ENCODE measurements around the gene LSS.
"Not testable (repeated sequence)": the region's sequence is repeated elsewhere in the genome, so short reads cannot be mapped to it uniquely, and the experiment has no call there.

DNA sequence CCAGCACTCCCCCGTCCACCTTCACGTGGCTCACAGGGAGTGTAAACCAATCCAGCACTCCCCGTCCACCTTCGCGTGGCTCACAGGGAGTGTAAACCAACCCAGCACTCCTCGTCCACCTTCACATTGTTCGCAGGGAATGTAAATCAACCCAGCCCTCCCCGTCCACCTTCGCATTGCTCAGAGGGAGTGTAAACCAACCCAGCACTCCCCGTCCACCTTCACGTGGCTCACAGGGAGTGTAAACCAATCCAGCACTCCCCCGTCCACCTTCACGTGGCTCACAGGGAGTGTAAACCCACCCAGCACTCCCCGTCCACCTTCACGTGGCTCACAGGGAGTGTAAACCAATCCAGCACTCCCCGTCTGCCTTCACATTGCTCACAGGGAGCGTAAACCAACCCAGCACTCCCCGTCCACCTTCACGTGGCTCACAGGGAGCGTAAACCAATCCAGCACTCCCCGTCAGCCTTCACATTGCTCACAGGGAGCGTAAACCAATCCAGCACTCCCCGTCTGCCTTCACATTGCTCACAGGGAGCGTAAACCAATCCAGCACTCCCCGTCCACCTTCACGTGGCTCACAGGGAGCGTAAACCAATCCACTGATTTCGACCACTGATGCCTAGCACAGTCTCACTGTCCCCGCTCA lies 88.1 kb downstream of the LSS start:
- TF ChIP-seq, protein P1, sequence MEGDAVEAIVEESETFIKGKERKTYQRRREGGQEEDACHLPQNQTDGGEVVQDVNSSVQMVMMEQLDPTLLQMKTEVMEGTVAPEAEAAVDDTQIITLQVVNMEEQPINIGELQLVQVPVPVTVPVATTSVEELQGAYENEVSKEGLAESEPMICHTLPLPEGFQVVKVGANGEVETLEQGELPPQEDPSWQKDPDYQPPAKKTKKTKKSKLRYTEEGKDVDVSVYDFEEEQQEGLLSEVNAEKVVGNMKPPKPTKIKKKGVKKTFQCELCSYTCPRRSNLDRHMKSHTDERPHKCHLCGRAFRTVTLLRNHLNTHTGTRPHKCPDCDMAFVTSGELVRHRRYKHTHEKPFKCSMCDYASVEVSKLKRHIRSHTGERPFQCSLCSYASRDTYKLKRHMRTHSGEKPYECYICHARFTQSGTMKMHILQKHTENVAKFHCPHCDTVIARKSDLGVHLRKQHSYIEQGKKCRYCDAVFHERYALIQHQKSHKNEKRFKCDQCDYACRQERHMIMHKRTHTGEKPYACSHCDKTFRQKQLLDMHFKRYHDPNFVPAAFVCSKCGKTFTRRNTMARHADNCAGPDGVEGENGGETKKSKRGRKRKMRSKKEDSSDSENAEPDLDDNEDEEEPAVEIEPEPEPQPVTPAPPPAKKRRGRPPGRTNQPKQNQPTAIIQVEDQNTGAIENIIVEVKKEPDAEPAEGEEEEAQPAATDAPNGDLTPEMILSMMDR (IDR thresholded peaks at IDR 0.05) = not testable (repeated sequence)
- TF ChIP-seq POLR2A (IDR thresholded peaks at IDR 0.05) = not testable (repeated sequence)

Data from lower leg skin (tissue), 3 donors.